PC-9 (cell line): ENCODE measurements around the gene ZDHHC5. TPM values are rescaled to one million over a fixed set of nuclear protein-coding genes. Genes with fewer than 3 reads are reported as not detected.
A peak's percentile ranks its signal among the peaks of the same experiment; 100 is the strongest.

Source experiments
- BruUV-seq: library from RNA; stranded (reverse); fragments of 400-500 nt; replicated peaks from 2 replicates; lab custom pipeline; 2021; lab: Mats Ljungman, UMichigan
- CTCF ChIA-PET: fragments of 300-600 bp; sonication (Branson Sonifier 250); formaldehyde crosslinking; loops from one replicate; lab custom pipeline; 2022; ENCODE audit warnings: antibody characterized with exemption; lab: Charles Lee
- POLR2A ChIA-PET: fragments of 300-600 bp; sonication (Branson Sonifier 250); formaldehyde crosslinking; loops from one replicate; lab custom pipeline; 2022; ENCODE audit warnings: antibody characterized with exemption; ENCODE audit not compliant: unreplicated experiment; lab: Charles Lee
- DNase-seq, 2 experiments: peaks; one replicate each; pipeline versions ENCODE4 v3.0.0 to v3.0.0-alpha.2; 2015 to 2022; ENCODE audit warnings: mixed read lengths in 1 of 2
- H2AFZ ChIP-seq: fragments of 200-600 bp; sonication (generic); 2 replicates; pipeline ENCODE4 v1.8.1; 2017; ENCODE audit warnings: antibody characterized with exemption
- H3F3A ChIP-seq: fragments of 200-600 bp; sonication (generic); 2 replicates; pipeline ENCODE4 v1.8.1; 2017; ENCODE audit warnings: antibody characterized with exemption, mild to moderate bottlenecking, low read depth; ENCODE audit not compliant: insufficient read depth
- H3K27ac ChIP-seq: fragments of 200-600 bp; sonication (generic); 2 replicates; pipeline ENCODE4 v1.6.1; 2016; ENCODE audit warnings: mixed run types
- H3K27me3 ChIP-seq: fragments of 200-600 bp; sonication (generic); 2 replicates; pipeline ENCODE4 v1.6.1; 2016; ENCODE audit warnings: low read depth, mixed run types; ENCODE audit not compliant: insufficient read depth
- H3K36me3 ChIP-seq: fragments of 200-600 bp; sonication (generic); 2 replicates; pipeline ENCODE4 v1.6.1; 2016; ENCODE audit warnings: low read depth, mixed run types
- H3K4me1 ChIP-seq: fragments of 200-600 bp; sonication (generic); replicated peaks from 2 replicates; pipeline ENCODE4 v1.6.1; 2016; ENCODE audit warnings: mixed run types; ENCODE audit not compliant: insufficient read depth
- H3K4me2 ChIP-seq: fragments of 200-600 bp; sonication (generic); 2 replicates; pipeline ENCODE4 v1.6.1; 2017; ENCODE audit warnings: mixed run types
- H3K4me3 ChIP-seq: fragments of 200-600 bp; sonication (generic); 2 replicates; pipeline ENCODE4 v1.6.1; 2016; ENCODE audit warnings: mixed run types
- H3K79me2 ChIP-seq: fragments of 200-600 bp; sonication (generic); 2 replicates; pipeline ENCODE4 v1.6.1; 2017; ENCODE audit warnings: low read depth, mixed run types
- H3K9me2 ChIP-seq: fragments of 200-600 bp; sonication (generic); 2 replicates; pipeline ENCODE4 v1.8.1; 2017; ENCODE audit warnings: mild to moderate bottlenecking; ENCODE audit not compliant: insufficient read depth
- H3K9me3 ChIP-seq: fragments of 200-600 bp; sonication (generic); 2 replicates; pipeline ENCODE4 v1.8.1; 2016; ENCODE audit warnings: low read depth; ENCODE audit not compliant: insufficient read depth
- H4K20me1 ChIP-seq: fragments of 200-600 bp; sonication (generic); 2 replicates; pipeline ENCODE4 v1.8.1; 2017; ENCODE audit not compliant: insufficient read depth
- CTCF ChIP-seq: fragments of 200-600 bp; sonication (generic); conservative IDR thresholded peaks from 2 replicates; pipeline ENCODE4 v1.6.1; 2017; ENCODE audit warnings: mixed run types, antibody characterized with exemption, mild to moderate bottlenecking, moderate library complexity
- EZH2 ChIP-seq: fragments of 200-600 bp; sonication (generic); IDR thresholded peaks from 2 replicates; pipeline ENCODE4 v1.8.0; 2017; ENCODE audit warnings: antibody characterized with exemption, low read depth
- intact Hi-C: fragments of 100-400 bp; cut with micrococcal nuclease; formaldehyde crosslinking; loops from one replicate; pipeline ENCODE4 v1.10.0; 2022; ENCODE audit not compliant: unreplicated experiment
- total RNA-seq: library from RNA; stranded (reverse); gene quantifications from 2 replicates; pipeline ENCODE4 v1.2.3, GENCODE V29; 2021

ZDHHC5 gene
- total RNA-seq, 1 experiment from 2014 or later, result 94.2 TPM

DNA sequence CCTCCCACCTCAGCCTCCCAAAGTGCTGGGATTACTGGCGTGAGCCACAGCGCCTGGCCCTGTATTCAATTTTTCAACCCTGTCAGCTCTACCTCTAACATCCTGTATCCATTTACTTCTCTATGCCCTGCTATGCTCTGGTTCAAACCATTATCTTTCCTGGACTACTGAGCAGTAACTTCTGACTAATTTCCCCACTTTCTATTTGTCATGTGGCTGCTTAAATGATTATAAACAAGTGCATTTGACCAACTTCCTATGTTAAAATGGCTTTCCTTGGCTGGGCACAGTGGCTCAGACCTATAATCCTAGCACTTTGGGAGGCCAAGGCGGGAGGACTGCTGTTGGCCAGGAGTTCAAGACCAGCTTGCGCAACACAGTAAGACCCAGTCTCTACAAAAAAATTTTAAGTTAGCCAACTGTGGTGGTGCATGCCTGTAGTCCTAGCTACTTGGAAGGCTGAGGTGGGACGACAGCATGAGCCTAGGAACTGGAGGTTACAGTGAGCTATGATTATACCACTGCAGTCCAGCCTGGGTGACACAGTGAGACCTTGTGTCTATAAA lies 42.0 kb downstream of the ZDHHC5 start:
- Histone ChIP-seq H3K4me3 (no peak overlapping the region), H4K20me1 (peaks cover 14% of the 10 kb centered on the region), H3K4me1 (peaks cover 25% of the 10 kb centered on the region), H3K79me2 (peaks cover 50% of the 10 kb centered on the region), H3K4me2 (no peak overlapping the region), H3K27me3 (no peaks in the 10 kb centered on the region), H3K9me3 (no peaks in the 10 kb centered on the region), H3F3A (peaks cover 33% of the 10 kb centered on the region), H3K36me3 (0 out of 2 replicates have a peak, but pooled peaks cover 9% of the 10 kb centered on the region), H3K9me2 (no peaks in the 10 kb centered on the region), H3K27ac (no peak overlapping the region), H2AFZ (no peak overlapping the region)
- TF ChIP-seq CTCF (no peak), EZH2 (no peak)
- ChIA-PET CTCF (interaction anchor here (0.7 kb wide), 2 partner anchors 49 to 111 kb away, joined by 3 to 5 read pairs; no protein-coding TSS in a partner anchor), POLR2A (interaction anchor here (0.6 kb wide), 1 partner anchor 51 kb away, joined by 3 read pairs; the partner anchor contains the start of gene CTNND1)
- intact Hi-C loops, result no loop called here
- DNase-seq, result no peak
- BruUV-seq, result no TSS peak

- peaks cover 57% of the 10 kb centered on the region for H3K79me2 ChIP-seq
- peak within 1 kb of the TSS; percentile 97 for H3K4me3 ChIP-seq
- peak within 1 kb of the TSS; percentile 84 for H2AFZ ChIP-seq
- H3F3A ChIP-seq, result peaks cover 23% of the 10 kb centered on the region; the same call in 1 of the 2 replicates
- ChIA-PET CTCF (interaction anchor here (0.6 to 1.2 kb wide), 4 partner anchors 68 to 89 kb away, joined by 6 to 9 read pairs (median 7); no protein-coding TSS in a partner anchor), POLR2A (interaction anchor here (0.6 to 1.1 kb wide), 15 partner anchors 10 to 1969 kb away, joined by 3 to 25 read pairs (median 4); partner anchors contain the start of gene SELENOH)
- peak within 1 kb of the TSS; percentile 75 for H3K27ac ChIP-seq
- no peaks in the 10 kb centered on the region for H3K9me3 ChIP-seq
- H4K20me1 ChIP-seq, result peaks cover 16% of the 10 kb centered on the region; the same call in 1 of the 2 replicates
- H3K4me1 ChIP-seq, result peaks cover 25% of the 10 kb centered on the region
- no peaks in the 10 kb centered on the region for H3K9me2 ChIP-seq
- 0 out of 2 replicates have a peak, but pooled peaks cover 9% of the 10 kb centered on the region for H3K36me3 ChIP-seq
- peak; percentile 97 to 99 for DNase-seq
- BruUV-seq, result TSS peak; percentile 57
- intact Hi-C loops, result loop anchor here (1.0 to 2.0 kb wide), 7 partner anchors 22 to 867 kb away; partner anchors contain the start of genes CTNND1, SELENOH and TIMM10
- H3K4me2 ChIP-seq, result peak within 1 kb of the TSS; percentile 99
- no peaks in the 10 kb centered on the region for H3K27me3 ChIP-seq
- TF ChIP-seq CTCF (no peak), EZH2 (no peak)
Observed at GRCh38 chr11:57711414-57712255, 43.7 kb downstream of the ZDHHC5 start, which contains the start of gene MED19. TSS of gene MED19 (minus strand) at chr11:57712215. CDS start at chr11:57712179, 36 bp downstream.
